ENCODE results near the gene TSPAN32.

The TSPAN32 gene, protein sequence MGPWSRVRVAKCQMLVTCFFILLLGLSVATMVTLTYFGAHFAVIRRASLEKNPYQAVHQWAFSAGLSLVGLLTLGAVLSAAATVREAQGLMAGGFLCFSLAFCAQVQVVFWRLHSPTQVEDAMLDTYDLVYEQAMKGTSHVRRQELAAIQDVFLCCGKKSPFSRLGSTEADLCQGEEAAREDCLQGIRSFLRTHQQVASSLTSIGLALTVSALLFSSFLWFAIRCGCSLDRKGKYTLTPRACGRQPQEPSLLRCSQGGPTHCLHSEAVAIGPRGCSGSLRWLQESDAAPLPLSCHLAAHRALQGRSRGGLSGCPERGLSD

DNA sequence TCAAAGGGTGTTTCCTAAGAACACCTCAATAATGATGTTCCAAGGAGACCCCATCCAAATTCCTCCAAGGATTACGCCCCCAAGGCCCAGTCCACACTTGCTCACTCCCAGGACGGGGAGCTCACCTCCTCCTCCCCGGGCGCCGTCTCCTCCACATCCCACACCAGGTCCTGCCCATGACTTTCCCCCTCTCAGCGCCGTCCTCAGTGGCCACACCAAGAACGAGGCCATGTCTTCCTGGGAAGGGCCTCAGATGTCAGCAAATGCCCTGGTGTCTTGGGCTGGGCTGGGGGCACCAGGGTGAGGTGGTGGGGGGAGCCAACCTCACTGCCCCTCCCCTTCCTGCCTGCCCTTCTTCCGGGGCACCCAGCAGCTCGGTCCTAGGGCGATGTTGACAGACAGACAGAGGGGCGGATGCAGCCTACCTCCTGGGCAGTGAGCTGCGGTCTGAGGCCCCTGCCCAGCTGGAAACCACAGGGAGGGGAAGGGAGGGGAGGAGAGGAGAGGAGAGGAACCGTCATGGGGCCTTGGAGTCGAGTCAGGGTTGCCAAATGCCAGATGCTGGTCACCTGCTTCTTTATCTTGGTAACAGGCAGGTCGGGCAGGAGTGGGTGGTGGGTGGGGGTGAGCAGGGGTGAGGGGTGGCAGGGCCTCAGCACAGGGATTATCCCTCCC is at the start of gene TSPAN32, which contains the start of gene C11orf21:
Gene TSPAN32, plus strand, starts transcription at position 383 of the 675 bp plus-strand sequence. Its CDS starts 137 bp downstream, at position 520.
Gene C11orf21, minus strand, starts transcription at position 288 of the 675 bp plus-strand sequence. Its CDS starts 110 bp downstream, at position 178.
- DNase-seq (ENCODE audit: low read depth), result peak; percentile 50

DNA sequence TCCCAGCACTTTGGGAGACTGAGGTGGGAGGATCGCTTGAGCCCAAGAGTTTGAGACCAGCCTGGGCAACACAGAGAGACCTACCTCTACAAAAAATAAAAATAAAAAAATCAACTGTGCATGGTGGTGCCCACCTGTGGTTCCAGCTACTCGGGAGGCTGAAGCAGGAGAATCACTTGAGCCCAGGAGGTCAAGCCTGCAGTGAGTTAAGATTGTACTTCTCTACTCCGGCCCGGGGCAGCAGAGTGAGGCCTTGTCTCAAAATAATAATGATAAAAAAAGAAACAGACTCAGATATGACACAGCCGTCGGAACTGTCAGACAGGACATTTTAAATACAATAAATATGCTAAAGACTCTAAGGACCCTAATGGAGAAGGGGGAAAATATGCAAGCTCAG is 49.8 kb upstream of the TSPAN32 start:
- no peak for DNase-seq (ENCODE audit: low read depth)

DNA sequence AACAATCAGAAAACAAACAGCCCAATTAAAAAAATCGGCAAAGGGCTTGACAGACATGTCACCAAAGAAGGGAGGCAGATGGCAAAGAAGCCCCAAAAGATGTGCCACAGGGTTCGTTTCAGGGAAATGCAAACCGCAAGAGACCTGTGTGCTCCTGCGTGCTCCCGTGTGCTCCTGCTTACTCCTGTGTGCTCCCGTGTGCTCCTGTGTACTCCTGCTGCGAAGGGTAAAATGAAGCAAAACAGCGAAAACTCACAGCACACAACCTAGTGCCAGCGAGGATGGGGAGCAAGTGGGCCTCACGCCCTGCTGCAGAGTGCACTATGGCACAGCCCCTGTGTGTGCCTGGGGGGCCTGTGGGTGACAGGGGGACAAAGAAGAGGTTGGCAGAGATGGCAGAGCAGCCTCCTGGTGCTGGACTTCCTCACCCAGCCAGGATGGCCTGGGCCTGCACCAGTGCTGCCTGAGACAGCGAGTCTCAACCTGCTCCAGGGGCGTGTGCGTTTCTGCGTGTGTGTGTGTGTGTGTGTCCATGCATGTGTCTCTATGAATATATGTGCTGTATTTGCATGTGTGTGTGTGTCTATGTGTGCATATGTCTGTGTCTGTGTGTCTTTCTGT is 45.4 kb upstream of the TSPAN32 start:
- no peak for DNase-seq (ENCODE audit: low read depth)

DNA sequence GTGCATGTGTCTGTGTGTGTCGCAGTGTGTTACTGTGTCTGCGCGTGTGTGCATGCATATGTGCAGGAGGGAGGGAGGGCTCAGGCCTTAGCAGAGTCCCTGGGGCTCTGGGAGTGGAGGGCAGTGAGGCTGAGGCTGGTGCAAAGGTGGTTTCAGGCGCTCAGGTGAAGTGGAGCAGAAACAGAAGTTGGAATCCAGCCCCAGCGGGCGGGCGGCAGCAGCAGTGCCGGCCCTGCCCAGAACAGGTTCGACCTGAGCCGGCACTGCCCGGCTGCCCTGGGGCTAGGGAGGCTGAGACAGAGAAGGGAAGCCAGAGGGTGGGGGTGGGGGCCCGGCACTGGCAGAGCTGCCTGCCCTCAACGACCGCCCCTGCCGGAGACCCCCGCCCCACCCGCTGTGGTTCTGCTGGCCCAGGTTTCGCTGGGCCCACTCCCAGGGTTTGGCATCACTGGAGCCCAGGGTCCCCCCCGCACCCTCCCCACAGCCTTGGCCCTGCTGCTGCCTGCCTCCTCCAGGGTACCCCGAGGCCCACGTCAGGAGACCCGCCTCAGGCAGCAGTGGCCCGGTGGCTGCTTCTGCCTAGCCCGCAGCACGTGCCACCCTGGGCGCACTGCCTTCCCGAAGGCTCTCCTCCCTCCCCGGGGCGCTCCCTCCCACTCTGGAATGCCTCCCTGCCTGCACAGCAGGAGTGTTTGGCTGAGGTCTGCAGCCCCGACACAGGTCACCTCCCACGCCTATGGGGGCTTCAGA is 44.7 kb upstream of the TSPAN32 start:
- no peak for DNase-seq (ENCODE audit: low read depth)

DNA sequence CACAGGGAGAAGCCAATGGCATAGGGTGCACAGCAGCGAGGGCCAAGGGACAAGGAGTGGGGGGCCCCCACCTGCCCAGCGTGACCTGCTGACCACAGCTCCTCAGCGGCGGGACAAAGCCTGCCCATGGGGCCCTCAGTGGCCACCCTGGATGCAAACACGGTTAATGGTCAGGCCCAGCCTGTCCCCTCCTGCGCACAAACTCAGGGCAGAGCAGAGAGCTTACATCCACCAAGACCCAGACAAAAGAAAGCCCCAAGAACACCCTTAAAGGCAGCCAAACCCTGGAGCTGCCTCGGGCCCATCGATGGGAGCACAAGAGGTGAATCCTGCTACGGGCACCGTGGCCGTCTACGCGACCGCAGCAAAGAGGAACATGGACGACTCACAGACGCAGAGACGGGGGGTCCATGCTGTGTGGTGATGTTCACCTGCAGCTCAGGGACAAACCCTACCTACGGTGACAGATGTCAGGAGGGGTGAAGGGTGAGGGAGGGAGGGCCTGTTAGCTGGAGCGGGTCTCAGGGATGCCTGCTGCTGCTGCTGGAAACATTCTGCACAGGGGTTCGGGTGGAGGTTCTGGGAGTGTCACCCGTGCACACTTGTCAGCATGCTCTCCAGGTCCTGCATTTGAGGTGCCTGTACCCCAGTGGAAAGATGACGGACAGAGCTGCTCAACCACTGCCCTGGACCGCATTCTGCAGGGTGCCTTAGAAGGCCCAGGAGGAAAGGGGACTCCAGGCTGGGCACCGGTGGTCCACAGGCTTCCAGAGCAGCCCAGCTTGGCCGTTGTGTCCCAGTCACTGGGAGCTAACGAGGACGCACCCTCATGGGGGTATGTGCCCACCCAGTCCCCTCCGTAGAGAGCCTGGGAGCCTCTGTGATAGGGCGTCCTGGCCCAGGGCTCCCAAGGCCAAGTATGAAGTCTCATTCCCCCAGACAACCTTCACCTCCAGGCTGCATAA is 43.0 kb upstream of the TSPAN32 start:
- no peak for DNase-seq (ENCODE audit: low read depth)

DNA sequence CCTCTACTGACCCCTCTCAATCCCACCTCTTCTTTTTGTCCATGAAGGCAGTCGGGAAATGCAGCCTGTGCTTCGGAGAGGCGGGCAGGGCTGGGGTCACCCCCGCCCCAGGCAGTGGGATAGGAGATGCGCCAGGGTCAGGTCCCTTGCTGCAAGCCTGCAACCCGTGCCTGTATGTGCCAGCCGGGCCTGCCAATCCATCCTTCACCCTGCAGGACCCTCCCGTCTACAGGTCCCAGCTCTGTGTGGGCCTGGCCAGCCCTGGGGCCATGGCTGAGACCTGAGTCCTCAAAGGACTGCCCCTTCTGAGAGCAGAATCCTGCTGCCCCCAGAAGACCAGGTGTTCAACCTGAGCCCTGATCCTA is 42.4 kb upstream of the TSPAN32 start:
- no peak for DNase-seq (ENCODE audit: low read depth)

DNA sequence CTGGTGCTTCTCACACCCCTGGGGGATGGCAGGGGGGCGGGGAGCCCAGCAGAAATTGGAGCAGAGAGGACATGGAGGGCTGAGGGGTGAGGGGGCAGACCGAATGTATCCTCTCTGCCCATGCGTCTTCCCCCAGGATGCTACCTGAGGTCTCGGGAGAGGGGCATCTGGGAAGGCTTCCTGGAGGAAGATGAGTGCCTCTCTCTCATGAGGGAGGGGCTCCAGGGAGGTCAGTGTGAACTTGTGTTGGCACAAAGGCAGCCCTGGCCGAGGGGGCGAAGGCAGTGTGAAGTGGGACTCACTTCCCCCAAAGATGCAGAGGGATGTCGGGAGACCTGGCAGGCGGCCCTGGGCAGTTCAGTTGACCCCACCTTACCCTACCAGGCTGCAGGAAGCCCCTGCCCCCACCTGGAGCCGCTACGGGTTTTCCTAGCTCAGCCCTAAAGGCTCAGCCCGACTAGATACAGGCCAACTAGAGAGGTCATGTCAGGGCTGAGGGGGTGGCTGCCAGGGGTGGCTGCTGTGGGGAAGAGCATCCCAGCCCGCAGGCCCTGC is 41.8 kb upstream of the TSPAN32 start:
- DNase-seq (ENCODE audit: low read depth), result no peak

DNA sequence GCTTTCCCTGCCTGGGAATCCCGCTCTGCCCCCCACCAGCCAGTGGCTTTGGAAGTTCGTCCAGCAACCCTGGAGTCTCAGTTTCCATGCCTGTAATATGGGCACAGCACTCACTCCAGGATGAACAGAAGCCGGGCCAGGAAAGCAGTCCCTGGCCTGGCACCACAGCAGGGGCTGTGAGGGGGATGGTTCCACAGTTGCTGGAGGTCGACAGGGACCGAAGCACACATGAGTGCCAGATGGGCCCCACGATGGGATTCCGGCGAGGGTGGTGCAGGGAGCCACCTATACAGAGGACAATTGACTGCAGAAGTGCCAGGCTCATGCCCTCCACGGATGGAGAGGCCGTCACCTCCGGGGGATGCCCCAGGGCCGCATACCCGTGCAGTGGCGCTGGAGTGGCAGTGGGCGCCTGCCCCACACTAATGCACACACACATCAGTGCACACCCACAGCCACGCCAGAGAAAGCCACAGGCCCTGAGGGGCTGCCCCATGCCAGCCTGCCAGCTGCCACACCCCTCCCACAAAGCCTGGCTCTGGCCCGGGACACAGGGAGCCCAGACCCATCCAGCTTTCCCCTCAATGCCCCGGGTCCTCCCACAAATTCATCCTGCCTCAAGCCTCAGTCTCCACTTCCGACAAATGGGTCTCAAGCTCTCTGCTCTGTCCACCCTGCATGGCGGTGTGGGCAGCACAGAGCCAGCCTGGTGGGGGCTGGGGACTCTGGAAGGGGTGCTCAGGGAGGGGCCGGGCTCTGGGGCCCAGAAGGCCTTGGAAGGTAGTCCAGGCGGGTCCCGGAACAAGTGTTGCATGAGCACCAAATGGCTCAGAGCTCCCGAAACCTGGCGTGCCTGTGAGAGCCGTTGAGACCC is 41.1 kb upstream of the TSPAN32 start:
- DNase-seq (ENCODE audit: low read depth), result no peak

DNA sequence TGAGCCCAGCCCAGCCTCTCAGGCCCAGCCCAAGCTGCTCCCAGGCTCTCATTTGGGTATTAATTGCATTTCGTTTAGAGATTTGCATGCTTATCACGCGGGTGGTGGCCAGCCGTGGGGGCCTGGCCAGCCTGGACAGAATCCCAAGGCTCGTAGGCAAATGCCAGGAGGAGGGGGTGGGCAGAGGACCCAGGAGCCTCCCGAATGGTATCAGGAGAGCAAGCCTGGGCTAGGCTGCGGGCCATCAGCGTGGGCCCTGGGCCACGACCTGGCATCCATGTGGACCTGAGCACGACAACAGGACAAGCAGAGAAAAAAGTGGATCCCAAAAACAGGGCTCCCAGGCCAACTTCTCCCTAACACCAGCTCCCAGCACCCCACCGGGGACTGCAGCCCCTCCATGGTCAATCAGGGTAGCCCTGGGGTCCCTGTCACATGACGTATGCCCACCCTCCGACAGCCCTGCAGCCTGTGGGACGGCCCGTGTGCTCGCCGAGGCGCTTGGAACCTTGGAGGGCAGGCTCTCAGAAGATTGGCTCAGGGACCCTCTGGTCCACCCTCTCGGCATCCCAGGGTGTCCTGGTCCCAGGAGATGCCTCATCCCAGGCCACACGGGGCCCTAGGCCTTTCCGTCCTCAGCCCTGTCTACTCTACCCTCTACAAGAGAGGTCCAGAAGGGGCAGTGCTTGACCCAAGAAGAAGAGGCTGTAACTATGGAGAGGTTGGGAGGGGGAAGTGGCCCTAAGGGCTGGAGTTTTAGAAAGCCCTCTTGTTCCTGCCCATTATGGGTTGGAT is 40.2 kb upstream of the TSPAN32 start:
- DNase-seq (ENCODE audit: low read depth), result no peak

DNA sequence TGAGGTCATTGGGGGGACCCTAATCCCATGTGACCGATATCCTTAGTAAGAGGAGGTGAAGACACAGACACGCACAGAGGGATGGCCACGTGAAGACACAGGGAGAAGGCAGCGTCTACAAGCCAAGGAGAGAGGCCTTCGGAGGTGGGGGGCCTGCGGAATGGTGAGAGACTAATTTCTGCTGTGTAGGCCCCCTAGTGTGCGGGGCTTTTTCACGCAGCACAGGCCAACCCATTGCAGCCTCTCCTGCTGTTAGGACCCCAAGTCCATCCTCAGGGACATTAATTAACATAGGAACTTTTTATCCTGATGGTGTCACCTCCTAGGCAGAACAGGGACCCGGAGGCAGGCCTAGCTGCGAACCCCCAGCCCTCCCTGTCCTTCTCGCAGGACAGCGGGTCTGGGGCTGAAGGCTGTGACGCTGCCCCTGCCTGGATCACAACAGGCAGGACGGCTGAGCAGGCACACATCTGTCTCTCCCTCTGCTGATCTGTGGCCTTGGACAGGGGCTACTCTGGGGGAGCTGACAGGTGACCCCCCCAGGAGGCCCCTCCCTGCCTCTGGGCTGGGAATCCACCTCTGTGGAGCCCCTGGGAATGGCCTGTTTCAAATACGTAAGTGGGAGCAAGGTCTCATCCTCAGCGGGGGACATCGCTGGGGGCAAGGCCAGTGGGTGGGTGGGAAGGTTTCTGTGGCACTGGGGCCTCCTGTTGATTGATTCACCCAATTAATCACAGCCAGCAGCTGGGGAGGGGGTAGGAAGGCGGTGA is 39.3 kb upstream of the TSPAN32 start:
- DNase-seq (ENCODE audit: low read depth), result no peak

DNA sequence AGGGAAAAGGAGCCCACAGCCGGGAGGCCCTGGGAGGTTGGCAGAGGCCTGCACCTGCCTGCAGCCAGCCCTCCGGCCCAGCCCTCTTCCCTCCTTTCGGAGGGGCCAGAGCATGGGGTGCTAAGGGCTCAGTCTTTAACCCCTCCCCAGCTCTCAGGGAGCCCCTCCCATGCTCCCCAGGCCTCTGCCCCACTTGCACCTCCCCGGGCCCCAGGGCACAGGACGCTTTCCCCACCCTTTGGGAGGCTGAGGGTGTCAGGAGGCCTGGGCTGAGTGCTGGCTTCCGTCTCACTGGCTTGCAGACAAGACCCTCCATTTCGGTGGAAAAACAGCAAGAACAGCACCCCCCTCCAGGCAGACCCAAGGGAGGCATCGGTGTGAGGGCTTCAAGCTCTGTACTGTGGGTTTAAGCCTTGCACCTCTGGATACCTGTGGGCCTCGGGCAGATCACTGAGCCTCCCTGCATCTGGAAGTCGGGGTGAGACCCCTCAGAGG is 38.7 kb upstream of the TSPAN32 start:
- DNase-seq (ENCODE audit: low read depth), result no peak

DNA sequence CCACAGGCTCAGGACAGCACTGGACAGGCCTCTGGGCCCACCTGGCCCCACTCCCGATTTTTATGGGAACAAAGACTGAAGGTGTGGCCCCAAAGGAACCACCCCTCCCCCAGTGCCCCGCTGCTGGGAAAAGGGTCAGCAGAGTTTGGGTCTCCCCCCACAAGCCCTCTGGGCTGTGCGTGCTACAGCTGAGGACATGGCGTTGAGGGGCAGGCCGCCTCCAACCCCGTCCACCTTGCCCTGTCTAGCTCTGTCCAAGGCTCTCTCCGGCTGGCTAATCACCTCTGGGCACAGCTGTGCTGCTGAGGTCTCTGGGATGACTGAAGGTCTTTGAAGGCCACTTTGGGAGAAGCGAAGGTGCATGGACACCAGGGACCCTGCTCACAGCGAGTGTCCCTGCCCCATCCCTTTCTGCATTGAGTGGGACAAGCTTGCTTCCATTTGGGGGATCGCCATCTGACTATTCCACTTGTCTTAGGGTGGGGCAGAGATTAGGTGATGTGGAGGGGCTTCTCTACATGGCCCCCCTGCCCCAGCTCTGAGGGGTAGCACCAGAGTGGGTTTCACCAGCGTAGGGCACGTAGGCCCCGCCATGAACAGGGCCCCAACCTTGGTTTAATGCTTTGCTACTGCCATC is 38.0 kb upstream of the TSPAN32 start:
- DNase-seq (ENCODE audit: low read depth), result no peak

DNA sequence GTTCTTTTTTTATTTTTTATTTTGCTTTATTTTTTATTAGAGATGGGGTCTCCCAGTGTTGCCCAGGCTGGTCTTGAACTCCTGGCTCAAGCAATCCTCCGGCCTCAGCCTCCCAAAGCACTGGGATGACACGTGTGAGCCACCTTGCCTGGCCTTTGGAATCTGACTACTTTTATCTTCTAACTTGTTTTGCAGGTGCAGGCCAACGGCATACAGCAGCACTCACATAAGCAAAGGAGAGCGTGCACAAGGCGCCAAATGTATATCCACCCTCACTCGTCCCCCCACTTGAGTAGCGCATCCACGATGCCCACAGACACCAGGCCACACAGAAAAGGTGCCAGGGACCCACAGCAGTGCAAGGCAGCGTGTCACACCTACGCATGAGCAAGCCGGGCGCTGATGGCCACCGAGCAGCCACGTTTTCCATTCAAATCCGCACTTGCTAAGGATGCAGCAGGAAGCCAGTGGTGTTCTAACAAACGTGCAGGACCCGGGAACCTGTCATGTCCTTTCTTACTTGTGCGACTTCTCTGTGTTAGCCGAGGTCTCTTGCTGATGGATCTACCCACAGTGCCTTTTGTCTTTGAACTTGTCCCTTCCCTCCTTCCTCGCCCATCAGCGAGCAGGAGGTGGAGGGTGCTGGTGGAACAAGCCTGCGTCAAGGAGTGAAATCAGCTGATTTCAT is 37.3 kb upstream of the TSPAN32 start:
- DNase-seq (ENCODE audit: low read depth), result no peak

DNA sequence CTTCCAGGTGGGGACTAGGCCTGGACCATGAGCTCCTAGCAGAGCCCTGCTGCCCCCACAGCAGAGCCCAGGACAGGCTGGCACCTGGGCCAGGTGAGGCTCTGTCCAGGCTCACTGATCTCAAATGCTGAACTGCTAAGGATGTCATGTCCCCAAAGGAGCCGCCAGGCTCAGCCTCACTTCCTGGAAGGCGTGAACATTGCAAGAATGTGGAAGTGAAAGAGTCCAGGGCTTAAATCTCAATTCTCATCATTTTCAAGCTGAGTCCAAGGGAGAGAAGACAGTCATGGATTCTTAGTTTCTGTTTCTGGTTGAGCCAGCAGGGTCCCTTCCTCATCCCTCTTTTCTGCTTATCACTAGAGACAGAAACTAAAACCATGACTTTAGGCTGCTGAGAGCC is 36.4 kb upstream of the TSPAN32 start:
- peak; percentile 23 for DNase-seq (ENCODE audit: low read depth)

DNA sequence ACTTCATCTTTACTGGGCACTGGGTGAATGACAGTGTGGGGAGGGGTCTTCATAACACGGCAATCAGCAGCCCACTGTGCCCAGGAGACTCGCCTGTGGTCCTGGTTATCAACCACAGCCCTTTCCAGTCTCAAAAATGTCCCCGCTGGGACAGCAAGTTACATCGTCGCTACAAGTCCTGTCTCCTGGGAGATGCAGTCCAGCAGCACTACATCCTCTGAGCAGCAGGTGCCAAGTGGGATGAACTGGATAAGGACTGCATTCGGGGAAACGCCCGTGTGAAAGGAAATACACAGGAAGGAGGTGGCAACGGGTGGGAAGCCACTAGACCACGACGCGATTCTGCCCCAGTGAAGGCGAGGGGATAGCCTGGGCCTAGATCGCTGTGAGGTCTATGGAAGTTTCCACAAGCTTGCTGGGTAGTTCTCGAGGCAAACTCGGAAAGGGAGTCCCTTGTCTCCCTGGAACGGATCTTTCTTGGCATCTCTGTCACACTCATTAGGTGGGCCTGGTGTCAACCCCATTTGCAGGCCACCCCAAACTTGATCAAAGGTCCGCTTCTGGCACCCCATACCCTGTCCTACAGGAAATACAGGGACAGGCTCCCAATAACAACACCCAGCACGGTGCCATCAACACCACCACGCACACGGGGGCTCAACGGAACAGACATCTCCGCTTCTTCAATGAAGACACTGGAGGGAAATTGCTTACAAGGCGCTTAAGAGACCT is 35.8 kb upstream of the TSPAN32 start:
- no peak for DNase-seq (ENCODE audit: low read depth)

DNA sequence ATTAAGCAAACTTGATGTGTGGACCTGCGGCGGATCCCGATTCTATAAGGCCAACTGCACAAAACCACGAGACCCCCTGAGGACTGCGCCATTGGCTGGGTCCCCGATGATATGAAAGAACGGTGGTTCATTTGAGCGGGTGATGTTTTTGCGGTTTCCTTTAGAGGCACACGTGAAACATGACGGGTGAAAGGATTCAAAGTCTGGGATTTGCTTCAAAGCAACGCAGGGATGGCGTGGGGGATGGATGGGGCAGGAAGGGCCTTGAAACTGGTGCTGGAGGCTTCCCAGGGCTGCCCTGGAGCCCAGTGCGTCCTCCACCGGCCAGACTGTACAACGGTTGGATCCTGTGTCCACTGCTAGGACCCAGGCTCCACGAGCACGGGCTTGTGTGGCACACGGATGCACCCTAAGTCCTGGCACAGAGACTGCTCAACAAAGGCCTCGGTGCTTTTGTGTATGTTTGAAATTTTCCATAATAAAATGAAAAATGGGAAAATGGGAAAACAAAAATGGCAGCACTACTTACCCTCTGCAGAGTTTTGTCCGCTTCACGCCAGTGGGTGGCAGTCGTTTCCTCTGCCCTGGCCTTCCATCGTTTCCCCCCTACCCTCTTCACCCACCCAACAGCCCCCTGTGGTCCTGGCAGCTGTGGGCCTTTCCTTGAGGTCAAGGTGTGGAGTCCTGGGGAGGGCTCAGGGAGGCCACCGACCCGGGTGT is 35.1 kb upstream of the TSPAN32 start:
- DNase-seq (ENCODE audit: low read depth), result no peak

Measured in activated T-cell treated with anti-CD3 and anti-CD28 coated beads for 48 hours (primary cell).